Bronchial epithelial cell (primary cell): ENCODE data around the gene KCNK10. TPM values are rescaled to one million over a fixed set of nuclear protein-coding genes. Genes with fewer than 3 reads are reported as not detected.
A peak's percentile ranks its signal among the peaks of the same experiment; 100 is the strongest.

Experiments
- DNase-seq: peaks from one replicate; pipeline ENCODE4 v3.0.0-alpha.2; 2010; ENCODE audit warnings: low read depth
- FAIRE-seq: peaks from 2 replicates; lab custom pipeline; 2011; peaks lifted over from hg19 to GRCh38; lab: Jason Lieb, UNC
- H3K27me3 ChIP-seq: 2 replicates; pipeline ENCODE4 v1.5.1; 2011; ENCODE audit warnings: low read length; ENCODE audit not compliant: control insufficient read depth, insufficient read depth
- H3K36me3 ChIP-seq: 2 replicates; pipeline ENCODE4 v1.5.1; 2011; ENCODE audit warnings: low read length; ENCODE audit not compliant: control insufficient read depth, insufficient read depth
- H3K4me3 ChIP-seq: 2 replicates; pipeline ENCODE4 v1.5.1; 2011; ENCODE audit warnings: mild to moderate bottlenecking, low read depth, low read length, control low read depth
- total RNA-seq: library from RNA; depleted of rRNA; stranded (reverse); fragments of >200 nt; gene quantifications from 2 replicates; pipeline ENCODE4 v1.2.1, GENCODE V29; 2014
- TF ChIP-seq, protein P1 (sequence below): IDR thresholded peaks from 2 replicates; pipeline ENCODE4 v1.5.1; 2011; ENCODE audit warnings: mild to moderate bottlenecking, moderate library complexity, low read length, control low read depth, inconsistent platforms; ENCODE audit not compliant: insufficient read depth, severe bottlenecking

Gene KCNK10
- total RNA-seq, 1 donor from 2014 or later: not detected

GRCh38 chr14:88189417-88190191, 133.5 kb downstream of the KCNK10 start:
- Histone ChIP-seq H3K27me3 (no peaks in the 10 kb centered on the region), H3K4me3 (no peak overlapping the region), H3K36me3 (no peaks in the 10 kb centered on the region)
- TF ChIP-seq, protein P1, sequence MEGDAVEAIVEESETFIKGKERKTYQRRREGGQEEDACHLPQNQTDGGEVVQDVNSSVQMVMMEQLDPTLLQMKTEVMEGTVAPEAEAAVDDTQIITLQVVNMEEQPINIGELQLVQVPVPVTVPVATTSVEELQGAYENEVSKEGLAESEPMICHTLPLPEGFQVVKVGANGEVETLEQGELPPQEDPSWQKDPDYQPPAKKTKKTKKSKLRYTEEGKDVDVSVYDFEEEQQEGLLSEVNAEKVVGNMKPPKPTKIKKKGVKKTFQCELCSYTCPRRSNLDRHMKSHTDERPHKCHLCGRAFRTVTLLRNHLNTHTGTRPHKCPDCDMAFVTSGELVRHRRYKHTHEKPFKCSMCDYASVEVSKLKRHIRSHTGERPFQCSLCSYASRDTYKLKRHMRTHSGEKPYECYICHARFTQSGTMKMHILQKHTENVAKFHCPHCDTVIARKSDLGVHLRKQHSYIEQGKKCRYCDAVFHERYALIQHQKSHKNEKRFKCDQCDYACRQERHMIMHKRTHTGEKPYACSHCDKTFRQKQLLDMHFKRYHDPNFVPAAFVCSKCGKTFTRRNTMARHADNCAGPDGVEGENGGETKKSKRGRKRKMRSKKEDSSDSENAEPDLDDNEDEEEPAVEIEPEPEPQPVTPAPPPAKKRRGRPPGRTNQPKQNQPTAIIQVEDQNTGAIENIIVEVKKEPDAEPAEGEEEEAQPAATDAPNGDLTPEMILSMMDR: peak; percentile 80
- FAIRE-seq (no peak), DNase-seq (peak; percentile 90)

- Histone ChIP-seq H3K36me3 (no peaks in the 10 kb centered on the region), H3K27me3 (no peaks in the 10 kb centered on the region), H3K4me3 (no peak overlapping the region)
- TF ChIP-seq, protein P1: no peak
- no peak for FAIRE-seq
- DNase-seq: no peak
These were observed 134.2 kb downstream of the KCNK10 start for GRCh38 chr14:88188745-88189416.

DNA sequence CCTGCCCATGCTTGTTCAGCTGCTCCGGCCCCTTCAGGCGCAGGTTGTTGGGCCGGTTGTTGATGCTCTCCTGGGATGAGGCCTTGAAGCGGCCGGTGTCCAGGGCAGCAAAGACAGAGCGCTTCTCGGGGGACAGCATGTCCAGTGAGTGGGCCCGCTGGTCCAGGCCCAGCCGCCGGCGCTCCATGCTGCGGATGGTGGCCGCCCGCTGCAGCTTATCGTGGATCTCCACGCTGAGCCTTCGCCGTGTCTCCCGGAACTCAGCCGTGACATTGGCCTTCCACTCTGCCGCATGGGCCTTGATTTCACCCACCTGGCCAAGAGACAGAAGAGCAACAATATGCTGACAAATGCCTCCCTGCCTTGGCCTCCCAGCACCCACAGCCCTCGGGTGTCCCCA, 137.2 kb downstream of the KCNK10 start:
- TF ChIP-seq, protein P1: no peak
- FAIRE-seq: no peak

GRCh38 chr14:88184956-88185355, 138.1 kb downstream of the KCNK10 start:
- H3K4me3 ChIP-seq: no peak overlapping the region
- DNase-seq: no peak
- no peaks in the 10 kb centered on the region for H3K27me3 ChIP-seq
- no peak for FAIRE-seq
- H3K36me3 ChIP-seq: no peaks in the 10 kb centered on the region
- TF ChIP-seq, protein P1: no peak

More for the DNA sequence above, 137.2 kb downstream of the KCNK10 start:
- DNase-seq: no peak
- Histone ChIP-seq H3K4me3 (no peak overlapping the region), H3K27me3 (no peaks in the 10 kb centered on the region), H3K36me3 (no peaks in the 10 kb centered on the region)

- FAIRE-seq (no peak), DNase-seq (peak; percentile 17)
- TF ChIP-seq, protein P1: no peak
- no peaks in the 10 kb centered on the region for H3K36me3 ChIP-seq
- H3K27me3 ChIP-seq: no peaks in the 10 kb centered on the region
- no peak overlapping the region for H3K4me3 ChIP-seq
These were observed 142.0 kb downstream of the KCNK10 start for GRCh38 chr14:88181072-88181471.
